ENCODE measurements around the gene ZNF24. TPM values are rescaled to one million over a fixed set of nuclear protein-coding genes. Genes with fewer than 3 reads are reported as not detected.
A peak's percentile ranks its signal among the peaks of the same experiment; 100 is the strongest.

ZNF24 gene
- total and polyA plus RNA-seq, 9 donors = 18.7 to 64.8 (median 48.1) TPM

DNA sequence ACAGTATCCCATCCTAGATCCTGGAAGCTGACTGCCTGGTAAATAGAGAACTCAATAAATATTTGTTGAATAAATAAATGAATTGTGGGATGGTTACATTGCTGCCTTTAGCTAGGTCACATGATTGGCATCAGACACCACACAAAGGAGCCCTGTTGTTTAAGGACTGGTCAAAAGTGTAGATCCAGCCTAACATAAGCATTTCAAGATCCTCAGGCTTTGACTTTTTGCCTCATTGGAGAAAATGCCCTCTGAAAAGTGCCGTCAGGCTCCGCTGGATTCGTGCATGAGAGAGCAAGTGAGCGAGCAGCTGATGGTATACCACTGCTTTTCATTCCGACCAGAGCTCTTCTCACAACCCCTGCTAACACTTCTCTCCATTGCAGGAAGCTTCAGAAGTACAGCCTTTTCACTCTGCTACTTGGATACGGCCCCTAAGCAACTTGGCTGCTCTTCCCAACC, 1.3 kb upstream of the ZNF24 start:
- DNase-seq = peak in 1 of 5 donors; percentile 23
- TF ChIP-seq POLR2A (IDR thresholded peaks at IDR 0.05) (no peak), EP300 (IDR thresholded peaks at IDR 0.05) (no peak)
- TF ChIP-seq, protein P1, sequence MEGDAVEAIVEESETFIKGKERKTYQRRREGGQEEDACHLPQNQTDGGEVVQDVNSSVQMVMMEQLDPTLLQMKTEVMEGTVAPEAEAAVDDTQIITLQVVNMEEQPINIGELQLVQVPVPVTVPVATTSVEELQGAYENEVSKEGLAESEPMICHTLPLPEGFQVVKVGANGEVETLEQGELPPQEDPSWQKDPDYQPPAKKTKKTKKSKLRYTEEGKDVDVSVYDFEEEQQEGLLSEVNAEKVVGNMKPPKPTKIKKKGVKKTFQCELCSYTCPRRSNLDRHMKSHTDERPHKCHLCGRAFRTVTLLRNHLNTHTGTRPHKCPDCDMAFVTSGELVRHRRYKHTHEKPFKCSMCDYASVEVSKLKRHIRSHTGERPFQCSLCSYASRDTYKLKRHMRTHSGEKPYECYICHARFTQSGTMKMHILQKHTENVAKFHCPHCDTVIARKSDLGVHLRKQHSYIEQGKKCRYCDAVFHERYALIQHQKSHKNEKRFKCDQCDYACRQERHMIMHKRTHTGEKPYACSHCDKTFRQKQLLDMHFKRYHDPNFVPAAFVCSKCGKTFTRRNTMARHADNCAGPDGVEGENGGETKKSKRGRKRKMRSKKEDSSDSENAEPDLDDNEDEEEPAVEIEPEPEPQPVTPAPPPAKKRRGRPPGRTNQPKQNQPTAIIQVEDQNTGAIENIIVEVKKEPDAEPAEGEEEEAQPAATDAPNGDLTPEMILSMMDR (IDR thresholded peaks at IDR 0.05) = no peak
- Histone ChIP-seq H3K4me3 (no peak overlapping the region), H3K9me3 (no peaks in the 10 kb centered on the region), H3K27ac (peak overlapping the region; percentile 42 to 98), H3K4me1 (ENCODE audit: insufficient read depth) (peaks cover 7% of the 10 kb centered on the region), H3K27me3 (no peaks in the 10 kb centered on the region), H3K36me3 (no peaks in the 10 kb centered on the region)
- intact Hi-C loops (cut with DNase I) = no loop called here
- 16 to 28% (median 22%) methylated on average over 6 of the region's 6 CpGs for WGBS, 3 donors

DNA sequence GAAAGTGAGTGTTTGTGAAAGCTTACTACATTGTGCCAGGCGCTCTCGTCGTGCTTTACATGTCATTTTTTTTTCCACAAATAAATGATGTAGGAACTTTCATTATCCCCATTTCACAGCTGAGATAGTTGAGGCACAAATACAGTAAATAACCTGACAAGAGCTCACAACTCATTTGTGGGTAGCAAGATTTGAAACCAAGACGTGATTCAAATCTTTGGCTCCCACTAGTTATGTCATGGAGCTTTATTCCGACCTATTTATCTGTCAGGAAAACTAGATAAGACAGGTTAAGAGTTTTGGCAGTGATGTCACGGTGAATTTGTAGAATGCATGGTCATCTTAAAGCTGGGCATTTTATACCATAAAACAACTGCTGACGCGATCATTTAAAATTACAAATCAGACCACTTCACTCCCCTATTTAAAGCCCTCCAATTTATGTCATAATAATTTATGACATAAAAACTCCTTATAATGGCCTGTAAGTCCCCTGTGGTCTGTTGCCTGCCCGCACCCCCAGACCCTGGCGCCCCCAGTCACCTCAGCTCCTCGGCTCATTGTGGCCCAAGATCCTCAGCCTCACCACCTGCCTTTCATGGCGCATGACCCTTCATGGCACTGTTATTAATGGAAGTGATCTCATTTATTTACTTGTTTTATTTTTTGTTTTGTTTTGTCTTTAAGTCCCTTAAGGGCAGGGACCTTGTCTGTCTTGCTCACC, 678 bp upstream of the ZNF24 start:
- Histone ChIP-seq H3K27ac (peak overlapping the region; percentile 97 to 98), H3K27me3 (no peaks in the 10 kb centered on the region), H3K36me3 (no peaks in the 10 kb centered on the region), H3K4me1 (ENCODE audit: insufficient read depth) (peaks cover 7% of the 10 kb centered on the region), H3K4me3 (peak overlapping the region; percentile 61), H3K9me3 (no peaks in the 10 kb centered on the region)
- peak in 4 of 5 donors; percentile 27 to 39 (median 34) for DNase-seq
- 38 to 42% (median 42%) methylated on average over 12 of the region's 12 CpGs for WGBS, 3 donors
- intact Hi-C loops (cut with DNase I) = loop anchor here in 1 of 4 donors (5.0 kb wide), 1 partner anchor 78 kb away; no protein-coding TSS in a partner anchor
- no peak for TF ChIP-seq POLR2A (IDR thresholded peaks at IDR 0.05)
- no peak for TF ChIP-seq EP300 (IDR thresholded peaks at IDR 0.05)
- TF ChIP-seq, protein P1 (IDR thresholded peaks at IDR 0.05) = no peak

DNA sequence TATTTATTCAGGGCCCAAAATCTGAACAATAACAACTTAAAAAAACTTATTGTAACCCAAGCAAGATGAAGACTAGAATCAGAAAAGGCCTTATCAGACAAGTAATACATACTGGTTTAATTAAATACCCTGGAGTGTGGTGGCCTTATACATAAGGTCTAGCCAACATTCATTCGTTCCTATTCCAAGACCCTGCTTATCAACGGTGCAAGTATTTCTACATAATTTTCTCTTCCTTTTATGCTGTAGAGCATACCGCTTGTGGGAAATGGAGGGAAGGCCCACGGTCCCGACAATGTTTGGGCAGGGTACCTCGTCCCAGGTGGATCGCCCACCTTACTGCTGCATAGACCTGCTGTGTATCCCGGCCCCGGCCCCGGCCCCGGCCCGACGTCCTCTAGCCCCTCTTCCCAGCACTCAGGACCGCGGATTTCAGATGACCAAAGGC, 708 bp downstream of the ZNF24 start:
- Histone ChIP-seq H3K36me3 (no peaks in the 10 kb centered on the region), H3K4me1 (ENCODE audit: insufficient read depth) (peaks cover 7% of the 10 kb centered on the region), H3K9me3 (no peaks in the 10 kb centered on the region), H3K4me3 (peak overlapping the region; percentile 61), H3K27ac (peak overlapping the region; percentile 97 to 98), H3K27me3 (no peaks in the 10 kb centered on the region)
- intact Hi-C loops (cut with DNase I) = loop anchor here in 1 of 4 donors (5.0 kb wide), 1 partner anchor 76 kb away; no protein-coding TSS in a partner anchor
- 1 to 2% (median 2%) methylated on average over 15 of the region's 15 CpGs for WGBS, 3 donors
- TF ChIP-seq EP300 (IDR thresholded peaks at IDR 0.05) (no peak), POLR2A (IDR thresholded peaks at IDR 0.05) (no peak)
- TF ChIP-seq, protein P1 (IDR thresholded peaks at IDR 0.05) = no peak
- no peak for DNase-seq

DNA sequence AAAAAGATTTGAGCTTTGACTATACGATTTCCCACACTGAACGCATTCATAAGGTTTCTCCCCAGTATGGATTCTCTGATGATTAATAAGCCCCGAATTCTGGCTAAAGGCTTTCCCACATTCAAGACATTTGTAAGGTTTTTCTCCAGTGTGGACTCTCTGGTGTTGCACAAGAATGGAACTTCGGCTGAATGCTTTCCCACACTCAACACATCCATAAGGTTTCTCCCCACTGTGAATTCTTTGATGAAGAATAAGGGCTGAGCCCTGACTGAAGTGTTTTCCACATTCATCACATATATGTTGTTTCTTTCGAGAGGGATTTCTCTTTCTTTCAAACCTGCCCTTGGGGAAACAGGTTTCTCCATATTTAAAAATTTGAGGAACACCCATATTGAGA, 6.9 kb downstream of the ZNF24 start:
- no peak for DNase-seq
- H3K4me1 ChIP-seq (ENCODE audit: insufficient read depth) = no peaks in the 10 kb centered on the region
- H3K27me3 ChIP-seq = no peaks in the 10 kb centered on the region
- 94 to 95% (median 94%) methylated on average over 5 of the region's 5 CpGs for WGBS, 3 donors
- intact Hi-C loops (cut with DNase I) = loop anchor here in 1 of 4 donors (5.0 kb wide), 1 partner anchor 110 kb away; no protein-coding TSS in a partner anchor
- H3K9me3 ChIP-seq = no peaks in the 10 kb centered on the region
- H3K27ac ChIP-seq = no peak overlapping the region
- TF ChIP-seq, protein P1 (IDR thresholded peaks at IDR 0.05) = no peak
- TF ChIP-seq POLR2A (IDR thresholded peaks at IDR 0.05) = no peak
- no peak for TF ChIP-seq EP300 (IDR thresholded peaks at IDR 0.05)
- no peaks in the 10 kb centered on the region for H3K36me3 ChIP-seq
- no peak overlapping the region for H3K4me3 ChIP-seq

Measured in ovary (tissue), 9 donors.